A549 (cell line): ENCODE results near the gene LGALS4. TPM values are rescaled to one million over a fixed set of nuclear protein-coding genes. Genes with fewer than 3 reads are reported as not detected.
"Not testable (repeated sequence)": the region's sequence is repeated elsewhere in the genome, so short reads cannot be mapped to it uniquely, and the experiment has no call there.

Source experiments
- ATAC-seq, 2 experiments: fragments of 200-7000 bp in 1 of 2; fragments of >200 bp in 1 of 2; cut with Nextera tagmentation in 1 of 2; cut with Tn5 transposase in 1 of 2; 3 replicates each; pipeline versions ENCODE4 v1.8.0 to v1.9.1; 2018 to 2020; ENCODE audit warnings: mild to moderate bottlenecking in 1 of 2, moderate library complexity in 1 of 2
- CTCF ChIA-PET: fragments of 300-600 bp; sonication (Branson Sonifier 250); formaldehyde crosslinking; extraction: SDS; loops from one replicate; lab custom pipeline; 2021; ENCODE audit warnings: antibody characterized with exemption, inconsistent platforms; lab: Yijun Ruan, JAX
- POLR2A ChIA-PET: fragments of 350-600 bp; formaldehyde crosslinking; extraction: SDS; loops from one replicate; lab custom pipeline; 2021; ENCODE audit warnings: antibody characterized with exemption, inconsistent platforms; lab: Yijun Ruan, JAX
- DNase-seq, 2 experiments: peaks; one replicate each; pipeline versions ENCODE4 v3.0.0 to v3.0.0-alpha.2; 2011 to 2016; ENCODE audit warnings: low read depth in 1 of 2, low spot score in 1 of 2
- FAIRE-seq: peaks from 2 replicates; lab custom pipeline; 2011; peaks lifted over from hg19 to GRCh38; lab: Jason Lieb, UNC
- H3K27ac ChIP-seq, 2 experiments: fragments of >200 bp; sonication (Bioruptor Twin); formaldehyde crosslinking; 3 replicates each; pipeline ENCODE4 v1.5.1; 2016 to 2017
- H3K4me1 ChIP-seq: fragments of >200 bp; sonication (Bioruptor Twin); formaldehyde crosslinking; 3 replicates; pipeline ENCODE4 v1.6.1; 2016
- H3K4me2 ChIP-seq: fragments of >200 bp; sonication (Bioruptor Twin); formaldehyde crosslinking; 3 replicates; pipeline ENCODE4 v1.6.1; 2016
- H3K4me3 ChIP-seq: fragments of >200 bp; sonication (Bioruptor Twin); formaldehyde crosslinking; 3 replicates; pipeline ENCODE4 v1.5.1; 2016
- H3K9me3 ChIP-seq: fragments of >200 bp; sonication (Bioruptor Twin); formaldehyde crosslinking; 3 replicates; pipeline ENCODE4 v1.6.1; 2016
- CEBPB ChIP-seq, 2 experiments: fragments of >200 bp in 1 of 2; sonication (Bioruptor Twin) in 1 of 2; formaldehyde crosslinking in 1 of 2; IDR thresholded peaks; 2 replicates each; pipeline ENCODE4 v1.6.1; 2012 to 2016
- CHD2 ChIP-seq: fragments of 150-350 bp; IDR thresholded peaks from 2 replicates; pipeline ENCODE4 v1.6.1; 2014; ENCODE audit warnings: low read length; ENCODE audit not compliant: partially characterized antibody
- CHD4 ChIP-seq: fragments of 200-600 bp; sonication (generic); IDR thresholded peaks from 2 replicates; pipeline ENCODE4 v1.6.1; 2016; ENCODE audit warnings: antibody characterized with exemption, mild to moderate bottlenecking, borderline replicate concordance
- JUNB ChIP-seq: fragments of >200 bp; sonication (Bioruptor Twin); formaldehyde crosslinking; IDR thresholded peaks from 2 replicates; pipeline ENCODE4 v1.6.1; 2016
- KDM1A ChIP-seq: fragments of 200-600 bp; sonication (generic); IDR thresholded peaks from 2 replicates; pipeline ENCODE4 v1.6.1; 2016; ENCODE audit warnings: low read depth, mild to moderate bottlenecking
- KDM5A ChIP-seq: fragments of 200-600 bp; sonication (generic); IDR thresholded peaks from 2 replicates; pipeline ENCODE4 v1.6.1; 2016; ENCODE audit warnings: antibody characterized with exemption, mild to moderate bottlenecking
- NFE2L2 ChIP-seq: fragments of 150-350 bp; conservative IDR thresholded peaks from 2 replicates; pipeline ENCODE4 v1.6.1; 2014; ENCODE audit warnings: low read length
- NPAS2 ChIP-seq: fragments of 250-450 bp; sonication (Bioruptor Pico); IDR thresholded peaks from 2 replicates; pipeline ENCODE4 v1.8.0; 2022; ENCODE audit warnings: mild to moderate bottlenecking, moderate library complexity, borderline replicate concordance
- PHF8 ChIP-seq: fragments of 200-600 bp; sonication (generic); IDR thresholded peaks from 2 replicates; pipeline ENCODE4 v1.6.1; 2016; ENCODE audit warnings: low read depth, mild to moderate bottlenecking, antibody characterized with exemption, moderate library complexity, borderline replicate concordance
- POLR2AphosphoS2 ChIP-seq: conservative IDR thresholded peaks from 2 replicates; pipeline ENCODE4 v1.6.1; 2012; ENCODE audit warnings: low read length, improper control_type of control experiment, inconsistent platforms
- RAD21 ChIP-seq, 2 experiments: fragments of >200 bp in 1 of 2; sonication (Bioruptor Twin) in 1 of 2; formaldehyde crosslinking in 1 of 2; IDR thresholded peaks in 1 of 2; conservative IDR thresholded peaks in 1 of 2; 2 replicates in 1 of 2; 3 replicates in 1 of 2; pipeline ENCODE4 v1.6.1; 2012 to 2018; ENCODE audit warnings: inconsistent platforms in 1 of 2
- RNF2 ChIP-seq: fragments of 200-600 bp; sonication (generic); IDR thresholded peaks from 2 replicates; pipeline ENCODE4 v1.6.1; 2016; ENCODE audit warnings: low read depth, mild to moderate bottlenecking, antibody characterized with exemption, moderate library complexity, borderline replicate concordance
- ZC3H11A ChIP-seq: fragments of 450-650 bp; IDR thresholded peaks from 2 replicates; pipeline ENCODE4 v1.6.1; 2014; ENCODE audit warnings: antibody characterized with exemption, mild to moderate bottlenecking
- ZFP36 ChIP-seq: fragments of 450-650 bp; IDR thresholded peaks from 2 replicates; pipeline ENCODE4 v1.6.1; 2014; ENCODE audit warnings: borderline replicate concordance; ENCODE audit not compliant: partially characterized antibody
- ZNF302 ChIP-seq: fragments of 250-450 bp; sonication (Bioruptor Pico); IDR thresholded peaks from 2 replicates; pipeline ENCODE4 v1.9.0; 2021; ENCODE audit warnings: inconsistent platforms, mild to moderate bottlenecking, moderate library complexity
- WGBS: methylation state at CpG from one replicate; pipeline ENCODE4 v1.1.6; 2017; ENCODE audit errors: missing lambda C conversion rate; 5-methylcytosine and 5-hydroxymethylcytosine counted together
- polyA plus RNA-seq, 4 experiments: library from polyadenylated mRNA; depleted of rRNA in 3 of 4; stranded (reverse); fragments of >200 nt; fragmentation: RNase III in 1 of 4; extraction: RNeasy Plus Mini Kit Qiagen cat#74134 plus additional on column Dnase treatment in 1 of 4; gene quantifications; 2 replicates in 3 of 4; 3 replicates in 1 of 4; pipeline ENCODE4 v1.2.3, GENCODE V29; 2011 to 2017
- TF ChIP-seq, protein P1 (sequence below): fragments of 200-600 bp; sonication (generic); IDR thresholded peaks from 2 replicates; pipeline ENCODE4 v1.6.1; 2016; ENCODE audit warnings: antibody characterized with exemption, mild to moderate bottlenecking, moderate library complexity
- TF ChIP-seq, protein P2 (sequence below): fragments of 250-450 bp; sonication (Bioruptor Pico); IDR thresholded peaks from 2 replicates; pipeline ENCODE4 v1.5.0; 2021; ENCODE audit warnings: mild to moderate bottlenecking, moderate library complexity, borderline replicate concordance

Gene LGALS4
- polyA plus RNA-seq, 2 of the 4 experiments (the other 2 are of a cell fraction): 0.94 to 2.5 TPM

DNA sequence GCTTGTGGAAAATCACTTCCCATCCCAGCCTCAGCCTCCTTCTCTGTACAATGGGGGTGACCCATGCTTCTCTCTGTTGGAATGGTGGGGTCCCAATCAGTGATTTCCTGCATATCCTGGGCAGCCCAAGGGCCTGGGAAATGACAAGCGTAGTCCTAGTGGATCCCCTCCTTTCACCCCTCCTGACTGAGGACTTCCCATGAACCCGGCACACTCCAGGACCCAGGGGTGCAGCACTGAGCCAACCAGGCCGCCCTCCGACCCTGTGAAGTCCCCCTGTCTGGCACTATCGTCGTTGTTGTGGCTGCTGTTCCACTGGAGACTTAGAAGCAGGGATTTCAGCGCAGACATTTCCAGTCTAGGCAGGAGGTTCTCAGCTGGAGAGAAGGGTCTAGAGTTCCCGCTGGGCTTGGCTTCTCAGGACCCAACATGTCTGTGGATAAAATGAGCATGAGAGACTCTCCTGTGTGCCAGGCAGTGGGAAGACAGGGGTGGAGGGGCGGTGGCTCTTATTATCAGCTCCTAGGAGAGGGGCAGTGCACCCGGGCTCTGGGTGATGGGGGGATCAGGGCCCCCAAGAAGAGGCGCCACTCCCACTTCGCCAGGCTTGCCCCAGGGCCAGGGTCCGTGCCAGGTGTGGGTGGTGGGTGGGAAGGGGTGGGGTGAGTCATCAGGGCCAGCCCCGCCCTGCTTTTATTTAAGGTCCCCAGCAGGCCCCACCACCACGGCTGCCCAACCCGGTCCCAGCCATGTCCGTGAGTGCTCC, 24.1 kb downstream of the LGALS4 start, which contains the start of gene LGALS7B:
Gene LGALS7B, plus strand, starts transcription at position 723 of the 766 bp plus-strand sequence. Its CDS starts 27 bp downstream, at position 750.
- Histone ChIP-seq H3K9me3 (no peaks in the 10 kb centered on the region), H3K4me2 (no peak within 1 kb of the TSS), H3K4me1 (peaks cover 21% of the 10 kb centered on the region), H3K27ac (peak within 1 kb of the TSS; percentile 32 to 46; a peak in 5 of 6 replicates), H3K4me3 (no peak within 1 kb of the TSS)
- DNase-seq (no peak), ATAC-seq (peak in 1 of 2 experiments; percentile 12; a peak in 3 of 6 replicates), FAIRE-seq (no peak)
- POLR2A ChIA-PET: no interaction called here
- 77% methylated on average over 12 of the region's 17 CpGs for WGBS
- CTCF ChIA-PET: interaction anchor here (1.0 to 1.4 kb wide), 2 partner anchors 10 to 19 kb away, joined by 4 read pairs; no protein-coding TSS in a partner anchor
- no peak for TF ChIP-seq PHF8
- TF ChIP-seq JUNB: no peak
- 0 out of 2 replicates have a peak, but pooled peaks have one; percentile 23 for TF ChIP-seq KDM1A

DNA sequence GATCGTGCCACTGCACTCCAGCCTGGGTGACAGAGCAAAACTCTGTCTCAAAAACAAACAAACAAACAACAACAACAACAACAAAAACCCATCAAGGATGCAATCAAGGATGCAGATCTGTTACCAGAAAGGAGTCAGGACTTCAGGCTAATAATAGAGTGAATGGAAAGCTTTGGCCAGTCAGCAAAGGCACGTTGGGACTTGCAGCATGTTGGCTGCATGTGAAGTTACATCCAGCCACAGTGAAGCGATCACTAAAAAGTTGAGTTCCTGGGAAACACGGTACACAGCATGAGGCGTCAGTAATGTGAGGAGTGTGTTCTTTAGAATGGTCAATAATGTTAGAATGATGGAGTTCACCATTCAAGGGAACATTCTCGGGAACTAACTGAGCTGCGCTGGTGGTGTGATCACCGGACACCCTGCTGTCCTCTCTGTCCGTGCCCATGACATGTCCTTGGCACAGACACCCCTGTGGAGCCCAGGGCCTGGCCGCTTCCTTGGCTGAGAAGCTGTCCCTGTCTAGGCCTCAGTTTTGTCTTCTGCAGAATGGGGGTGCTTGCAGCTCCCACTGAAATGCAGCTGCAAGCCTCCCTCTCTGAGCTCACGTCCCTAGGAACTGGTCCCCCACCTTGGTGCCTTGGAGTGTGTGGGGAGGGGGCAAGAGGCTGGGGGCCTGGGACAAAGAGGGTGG, 26.0 kb downstream of the LGALS4 start:
- DNase-seq: no peak

GRCh38 chr19:38786061-38786460, 26.7 kb downstream of the LGALS4 start:
- CTCF ChIA-PET: interaction anchor here (0.6 to 3.0 kb wide), 4 partner anchors 17 to 552 kb away, joined by 3 to 22 read pairs (median 4); no protein-coding TSS in a partner anchor
- H3K4me1 ChIP-seq: peaks cover 19% of the 10 kb centered on the region
- FAIRE-seq, POLR2A ChIA-PET, H3K4me3 ChIP-seq, H3K4me2 ChIP-seq, DNase-seq, H3K9me3 ChIP-seq, ATAC-seq: not testable (repeated sequence)
- peak in 1 of 2 experiments; percentile 37; a peak in 2 of 4 replicates for TF ChIP-seq CEBPB (IDR thresholded peaks at IDR 0.05)
- TF ChIP-seq, all 56 proteins: peak for 1; not testable (repeated sequence) for 55
- WGBS: 86% methylated on average over 3 of the region's 3 CpGs
- H3K27ac ChIP-seq: peak overlapping the region in 1 of 2 experiments; percentile 37; a peak in 3 of 6 replicates

More for the DNA sequence above, 26.0 kb downstream of the LGALS4 start:
- no peaks in the 10 kb centered on the region for H3K9me3 ChIP-seq
- ChIA-PET POLR2A (no interaction called here), CTCF (interaction anchor here (0.6 to 3.0 kb wide), 6 partner anchors 8 to 552 kb away, joined by 3 to 22 read pairs (median 4); partner anchors contain the start of genes MRPS12 and SARS2)
- H3K27ac ChIP-seq: peak overlapping the region in 1 of 2 experiments; percentile 29; a peak in 3 of 6 replicates
- TF ChIP-seq RNF2: no peak
- TF ChIP-seq, protein P1, sequence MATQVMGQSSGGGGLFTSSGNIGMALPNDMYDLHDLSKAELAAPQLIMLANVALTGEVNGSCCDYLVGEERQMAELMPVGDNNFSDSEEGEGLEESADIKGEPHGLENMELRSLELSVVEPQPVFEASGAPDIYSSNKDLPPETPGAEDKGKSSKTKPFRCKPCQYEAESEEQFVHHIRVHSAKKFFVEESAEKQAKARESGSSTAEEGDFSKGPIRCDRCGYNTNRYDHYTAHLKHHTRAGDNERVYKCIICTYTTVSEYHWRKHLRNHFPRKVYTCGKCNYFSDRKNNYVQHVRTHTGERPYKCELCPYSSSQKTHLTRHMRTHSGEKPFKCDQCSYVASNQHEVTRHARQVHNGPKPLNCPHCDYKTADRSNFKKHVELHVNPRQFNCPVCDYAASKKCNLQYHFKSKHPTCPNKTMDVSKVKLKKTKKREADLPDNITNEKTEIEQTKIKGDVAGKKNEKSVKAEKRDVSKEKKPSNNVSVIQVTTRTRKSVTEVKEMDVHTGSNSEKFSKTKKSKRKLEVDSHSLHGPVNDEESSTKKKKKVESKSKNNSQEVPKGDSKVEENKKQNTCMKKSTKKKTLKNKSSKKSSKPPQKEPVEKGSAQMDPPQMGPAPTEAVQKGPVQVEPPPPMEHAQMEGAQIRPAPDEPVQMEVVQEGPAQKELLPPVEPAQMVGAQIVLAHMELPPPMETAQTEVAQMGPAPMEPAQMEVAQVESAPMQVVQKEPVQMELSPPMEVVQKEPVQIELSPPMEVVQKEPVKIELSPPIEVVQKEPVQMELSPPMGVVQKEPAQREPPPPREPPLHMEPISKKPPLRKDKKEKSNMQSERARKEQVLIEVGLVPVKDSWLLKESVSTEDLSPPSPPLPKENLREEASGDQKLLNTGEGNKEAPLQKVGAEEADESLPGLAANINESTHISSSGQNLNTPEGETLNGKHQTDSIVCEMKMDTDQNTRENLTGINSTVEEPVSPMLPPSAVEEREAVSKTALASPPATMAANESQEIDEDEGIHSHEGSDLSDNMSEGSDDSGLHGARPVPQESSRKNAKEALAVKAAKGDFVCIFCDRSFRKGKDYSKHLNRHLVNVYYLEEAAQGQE: no peak
- peak; percentile 79 for TF ChIP-seq CHD4
- TF ChIP-seq RAD21 (conservative IDR thresholded peaks at IDR 0.05 in 1 of 2, IDR thresholded peaks at IDR 0.05 in 1 of 2): no peak
- TF ChIP-seq POLR2AphosphoS2: no peak
- no peak for TF ChIP-seq ZNF302 (CRISPR knock-in tag)
- no peak for TF ChIP-seq KDM5A
- TF ChIP-seq, protein P2, sequence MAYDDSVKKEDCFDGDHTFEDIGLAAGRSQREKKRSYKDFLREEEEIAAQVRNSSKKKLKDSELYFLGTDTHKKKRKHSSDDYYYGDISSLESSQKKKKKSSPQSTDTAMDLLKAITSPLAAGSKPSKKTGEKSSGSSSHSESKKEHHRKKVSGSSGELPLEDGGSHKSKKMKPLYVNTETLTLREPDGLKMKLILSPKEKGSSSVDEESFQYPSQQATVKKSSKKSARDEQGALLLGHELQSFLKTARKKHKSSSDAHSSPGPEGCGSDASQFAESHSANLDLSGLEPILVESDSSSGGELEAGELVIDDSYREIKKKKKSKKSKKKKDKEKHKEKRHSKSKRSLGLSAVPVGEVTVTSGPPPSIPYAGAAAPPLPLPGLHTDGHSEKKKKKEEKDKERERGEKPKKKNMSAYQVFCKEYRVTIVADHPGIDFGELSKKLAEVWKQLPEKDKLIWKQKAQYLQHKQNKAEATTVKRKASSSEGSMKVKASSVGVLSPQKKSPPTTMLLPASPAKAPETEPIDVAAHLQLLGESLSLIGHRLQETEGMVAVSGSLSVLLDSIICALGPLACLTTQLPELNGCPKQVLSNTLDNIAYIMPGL (CRISPR knock-in tag): no peak
- no peak for TF ChIP-seq NPAS2 (CRISPR knock-in tag)
- no peak for TF ChIP-seq NFE2L2
- no peak for TF ChIP-seq ZFP36
- TF ChIP-seq CHD2: no peak
- TF ChIP-seq KDM1A: peak; percentile 72; the same call in 1 of the 2 replicates
- TF ChIP-seq ZC3H11A: no peak
- ATAC-seq: no peak
- FAIRE-seq: peak; percentile 70
- H3K4me3 ChIP-seq: no peak overlapping the region
- H3K4me1 ChIP-seq: peaks cover 19% of the 10 kb centered on the region
- WGBS: 87% methylated on average over 11 of the region's 11 CpGs
- H3K4me2 ChIP-seq: no peak overlapping the region
